ENCODE results near the gene TECRL. TPM values are rescaled to one million over a fixed set of nuclear protein-coding genes. Genes with fewer than 3 reads are reported as not detected.

TECRL gene
- total and polyA plus RNA-seq, 2 of the 4 experiments (the other 2 are of a cell fraction) = not detected

DNA sequence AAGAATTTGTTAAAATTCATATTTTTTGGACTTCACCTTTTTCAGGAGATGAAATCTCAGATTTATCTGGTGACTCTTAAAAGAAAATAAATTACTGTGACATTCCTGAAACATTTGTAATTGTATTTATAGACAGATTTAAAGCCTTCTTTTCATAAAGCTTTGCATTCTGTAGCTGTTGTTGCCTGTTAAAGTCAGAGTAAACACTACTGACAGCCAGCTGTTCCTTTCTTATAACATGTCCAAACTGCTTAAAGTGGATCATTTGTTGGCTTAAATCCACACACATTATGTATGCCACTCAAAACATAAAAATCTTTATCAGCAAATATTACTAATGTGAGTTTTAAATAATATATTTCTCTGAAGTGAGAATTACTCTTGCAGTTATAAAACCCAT lies 157.5 kb downstream of the TECRL start:
- H3K18ac ChIP-seq (ENCODE audit: low read depth, low read length) = no peak overlapping the region
- no peaks in the 10 kb centered on the region for H3K79me1 ChIP-seq (ENCODE audit: low read depth in 1 of 2, low read length in 2 of 2)
- H4K8ac ChIP-seq (ENCODE audit: low read depth in 2 of 2, low read length in 2 of 2) = no peak overlapping the region
- H4K20me1 ChIP-seq (ENCODE audit: insufficient read depth, low read length) = no peaks in the 10 kb centered on the region
- H2BK20ac ChIP-seq (ENCODE audit: low read depth, low read length) = no peak overlapping the region
- H2BK15ac ChIP-seq (ENCODE audit: low read depth, low read length) = no peak overlapping the region
- H3K9me3 ChIP-seq (ENCODE audit: control insufficient read depth, insufficient read depth, low read length) = no peaks in the 10 kb centered on the region
- ATAC-seq (ENCODE audit: low read depth) (no peak), DNase-seq (no peak)
- H3K9me1 ChIP-seq (ENCODE audit: insufficient read depth, low read length) = no peaks in the 10 kb centered on the region
- no peak overlapping the region for H3K4me3 ChIP-seq (ENCODE audit: insufficient read depth, low read depth, low read length)
- no peak overlapping the region for H3K23ac ChIP-seq (ENCODE audit: low read depth, low read length)
- no peak overlapping the region for H2BK120ac ChIP-seq (ENCODE audit: low read depth, low read length)
- TF ChIP-seq MAZ (IDR thresholded peaks at IDR 0.05; ENCODE audit: borderline replicate concordance, low read depth, low read length) = no peak
- TF ChIP-seq CEBPB (IDR thresholded peaks at IDR 0.05; ENCODE audit: low read depth, low read length) = no peak
- TF ChIP-seq CHD1 (IDR thresholded peaks at IDR 0.05; ENCODE audit: low read depth, low read length) = no peak
- TF ChIP-seq, protein P1, sequence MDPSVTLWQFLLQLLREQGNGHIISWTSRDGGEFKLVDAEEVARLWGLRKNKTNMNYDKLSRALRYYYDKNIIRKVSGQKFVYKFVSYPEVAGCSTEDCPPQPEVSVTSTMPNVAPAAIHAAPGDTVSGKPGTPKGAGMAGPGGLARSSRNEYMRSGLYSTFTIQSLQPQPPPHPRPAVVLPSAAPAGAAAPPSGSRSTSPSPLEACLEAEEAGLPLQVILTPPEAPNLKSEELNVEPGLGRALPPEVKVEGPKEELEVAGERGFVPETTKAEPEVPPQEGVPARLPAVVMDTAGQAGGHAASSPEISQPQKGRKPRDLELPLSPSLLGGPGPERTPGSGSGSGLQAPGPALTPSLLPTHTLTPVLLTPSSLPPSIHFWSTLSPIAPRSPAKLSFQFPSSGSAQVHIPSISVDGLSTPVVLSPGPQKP (IDR thresholded peaks at IDR 0.05; ENCODE audit: borderline replicate concordance, low read depth, low read length) = no peak
- no peak for TF ChIP-seq RFX5 (IDR thresholded peaks at IDR 0.05; ENCODE audit: low read depth, low read length)
- TF ChIP-seq RCOR1 (IDR thresholded peaks at IDR 0.05; ENCODE audit: insufficient replicate concordance, low read length) = no peak
- TF ChIP-seq, protein P2, sequence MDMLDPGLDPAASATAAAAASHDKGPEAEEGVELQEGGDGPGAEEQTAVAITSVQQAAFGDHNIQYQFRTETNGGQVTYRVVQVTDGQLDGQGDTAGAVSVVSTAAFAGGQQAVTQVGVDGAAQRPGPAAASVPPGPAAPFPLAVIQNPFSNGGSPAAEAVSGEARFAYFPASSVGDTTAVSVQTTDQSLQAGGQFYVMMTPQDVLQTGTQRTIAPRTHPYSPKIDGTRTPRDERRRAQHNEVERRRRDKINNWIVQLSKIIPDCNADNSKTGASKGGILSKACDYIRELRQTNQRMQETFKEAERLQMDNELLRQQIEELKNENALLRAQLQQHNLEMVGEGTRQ (IDR thresholded peaks at IDR 0.05; ENCODE audit: low read depth, low read length) = no peak
- dilution Hi-C loops (cut with HindIII; ENCODE audit: low sequenced_read_pairs, unreplicated experiment) (no loop called here), intact Hi-C loops (cut with micrococcal nuclease) (no loop called here), in situ Hi-C loops (cut with MboI; ENCODE audit: low sequenced_read_pairs) (no loop called here)
- no peak overlapping the region for H2AK9ac ChIP-seq (replicated peaks; ENCODE audit: low read depth, low read length, poor library complexity)
- no peak overlapping the region for H2BK5ac ChIP-seq (ENCODE audit: low read depth, low read length, poor library complexity, severe bottlenecking)
- H3K4me1 ChIP-seq (ENCODE audit: control insufficient read depth, insufficient read depth, low read length) = no peaks in the 10 kb centered on the region
- H3K4me2 ChIP-seq (ENCODE audit: low read depth, low read length) = no peak overlapping the region
- no peak overlapping the region for H3K27ac ChIP-seq (ENCODE audit: insufficient read depth, low read length)
- H4K5ac ChIP-seq (ENCODE audit: low read depth, low read length) = no peak overlapping the region
- H2AFZ ChIP-seq (replicated peaks; ENCODE audit: low read length, poor library complexity) = no peak overlapping the region
- no peaks in the 10 kb centered on the region for H3K27me3 ChIP-seq (ENCODE audit: control insufficient read depth, insufficient read depth, low read length)
- no peaks in the 10 kb centered on the region for H3K36me3 ChIP-seq (ENCODE audit: control insufficient read depth, insufficient read depth, low read length)
- no peak overlapping the region for H3K56ac ChIP-seq (ENCODE audit: extremely low read depth, insufficient read depth, low read length)
- H3K4ac ChIP-seq (ENCODE audit: low read depth, low read length) = no peak overlapping the region
- H3K9ac ChIP-seq (ENCODE audit: low read depth, low read length) = no peak overlapping the region
- no peak overlapping the region for H4K91ac ChIP-seq (ENCODE audit: insufficient read depth, low read depth, low read length)
- ChIA-PET CTCF (no interaction called here), POLR2A (ENCODE audit: unreplicated experiment) (no interaction called here)
- BruUV-seq (replicated peaks) = no TSS peak
- H3K14ac ChIP-seq (replicated peaks; ENCODE audit: low read depth, low read length) = no peak overlapping the region
- H2AK5ac ChIP-seq (ENCODE audit: low read depth, low read length) = no peak overlapping the region
